RPMI8226 (cell line): ENCODE measurements around the gene NBEA.

ENCODE experiments used
- DNase-seq: peaks from one replicate; pipeline ENCODE4 v3.0.0-alpha.2; 2015

The NBEA gene

DNA sequence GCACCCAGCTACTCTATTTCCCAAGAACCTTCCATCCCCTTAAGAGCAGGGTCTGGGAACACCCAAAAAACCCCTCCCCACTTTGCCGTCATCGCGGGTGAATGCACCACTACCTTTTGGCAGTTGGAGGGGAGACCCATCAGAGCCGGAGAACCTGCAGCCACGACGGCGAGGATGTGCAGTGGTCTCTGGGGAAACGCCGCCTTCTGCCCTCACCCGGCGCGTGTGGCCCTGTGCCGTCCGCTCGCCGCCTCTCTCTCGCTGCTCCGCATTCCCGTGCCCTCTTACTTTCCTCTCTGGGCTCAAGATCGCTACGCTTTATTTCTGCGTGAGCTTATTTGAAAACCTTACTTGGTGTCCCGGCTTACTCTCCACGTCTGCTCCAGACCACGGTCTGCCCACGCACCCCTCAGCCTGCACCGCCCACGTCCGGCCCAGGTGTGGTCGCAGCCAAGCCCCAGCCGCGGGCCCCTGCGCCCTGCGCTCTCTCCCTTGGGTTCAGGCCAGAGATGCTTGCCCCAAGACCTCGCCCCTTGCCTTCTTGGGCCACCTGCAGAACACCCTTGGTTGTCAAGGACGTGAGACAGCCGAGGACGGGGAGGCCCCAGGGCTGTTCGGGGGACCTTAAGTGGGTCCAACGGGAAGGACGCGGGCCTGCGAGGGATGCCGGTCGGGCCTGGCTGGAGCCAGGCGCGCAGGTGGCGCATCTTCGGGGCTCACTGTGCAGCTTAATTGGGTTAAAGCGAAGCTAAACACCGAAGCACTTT is 536.4 kb downstream of the NBEA start:
- DNase-seq = no peak

DNA sequence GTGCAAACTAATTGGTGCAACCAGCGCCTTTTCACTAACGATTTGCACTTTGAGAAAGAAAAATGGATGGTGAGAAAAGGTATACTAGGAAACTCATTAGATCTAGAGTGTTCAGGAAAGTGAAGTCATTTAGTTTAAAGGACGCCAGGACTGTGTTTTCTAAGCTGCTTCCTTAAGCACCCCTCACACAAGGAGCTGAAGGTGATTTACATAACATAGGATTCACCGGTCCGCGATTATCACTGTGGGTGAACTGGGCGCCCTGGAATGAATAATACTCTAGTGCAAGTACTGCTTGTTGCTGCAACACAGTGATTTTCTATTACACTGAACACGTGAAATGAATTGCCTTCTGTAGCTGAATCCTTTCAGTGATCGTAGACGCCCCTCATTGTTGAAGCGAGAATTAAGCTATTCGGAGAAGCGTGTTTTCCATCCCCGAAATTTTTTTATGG is 537.0 kb downstream of the NBEA start:
- no peak for DNase-seq

DNA sequence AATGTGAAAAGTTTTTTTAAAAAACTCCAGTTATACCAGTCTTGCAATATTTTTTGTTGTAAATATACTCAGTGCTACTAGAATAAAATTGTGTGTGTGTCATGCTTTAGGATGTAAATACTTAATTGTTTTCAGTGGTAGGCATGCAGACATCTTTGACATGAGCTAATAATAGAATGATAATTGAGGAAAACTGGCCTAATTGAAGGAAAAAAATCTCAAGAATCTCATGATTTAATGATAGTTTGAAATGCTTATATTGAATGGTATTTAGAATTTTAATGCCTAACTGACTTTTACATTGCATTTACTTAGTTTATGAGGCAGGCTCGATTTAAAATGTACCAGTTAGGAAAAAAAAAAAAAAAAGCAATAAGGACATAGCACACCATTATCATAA is 537.6 kb downstream of the NBEA start:
- no peak for DNase-seq

DNA sequence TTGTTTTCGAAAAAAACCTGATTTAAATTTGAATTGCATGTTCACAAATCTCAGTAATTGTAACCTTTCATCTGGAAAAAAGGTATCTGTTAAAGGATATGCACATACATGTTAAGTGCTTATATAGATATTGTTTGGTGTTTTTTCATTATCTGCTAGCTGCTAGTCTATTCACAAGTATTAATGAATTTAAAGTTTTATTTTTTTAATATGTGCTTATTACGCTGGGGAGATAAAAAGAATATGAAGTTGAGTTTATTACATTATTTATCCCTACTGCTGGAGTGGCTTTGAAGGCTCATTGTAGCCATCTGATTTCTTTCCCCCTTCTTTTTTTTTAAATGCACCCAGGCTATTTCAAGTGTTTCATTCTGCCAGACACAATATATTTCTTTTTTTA is 538.3 kb downstream of the NBEA start:
- no peak for DNase-seq

DNA sequence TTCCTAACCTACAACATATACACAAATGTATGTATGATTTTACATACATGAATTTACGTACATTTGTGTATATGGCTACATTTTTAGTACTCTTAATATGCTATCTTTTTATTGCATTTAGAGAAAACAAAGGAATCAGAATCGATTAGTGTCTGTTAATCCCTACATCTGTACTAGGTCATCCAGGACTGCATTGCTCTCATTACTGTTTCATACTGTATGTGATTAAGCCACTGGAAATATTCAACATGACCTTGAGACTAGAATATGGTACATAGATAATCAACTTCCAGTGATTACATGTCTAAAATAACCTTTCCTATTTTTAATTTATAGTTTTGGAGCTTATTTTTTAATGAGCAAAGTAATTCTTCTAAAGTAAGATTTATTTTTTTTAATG is 539.7 kb downstream of the NBEA start:
- no peak for DNase-seq

DNA sequence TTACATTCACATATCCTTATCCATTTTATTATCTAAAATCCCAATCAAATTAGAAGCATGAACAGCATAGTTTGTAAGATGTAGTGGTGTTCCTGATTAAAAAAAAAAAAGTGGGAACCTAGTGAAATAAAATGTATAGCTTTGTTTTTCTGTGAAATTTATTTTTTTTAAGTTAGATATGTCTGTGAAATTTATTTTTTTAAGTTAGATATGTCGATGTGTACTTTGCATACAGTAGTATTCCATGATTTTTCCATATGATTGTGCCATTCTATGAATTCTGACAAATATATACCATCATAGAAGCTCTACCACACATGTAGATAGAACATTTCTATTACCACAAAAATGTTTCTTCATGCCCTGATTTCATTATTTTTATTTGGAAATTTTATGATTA is 540.5 kb downstream of the NBEA start:
- DNase-seq = no peak

DNA sequence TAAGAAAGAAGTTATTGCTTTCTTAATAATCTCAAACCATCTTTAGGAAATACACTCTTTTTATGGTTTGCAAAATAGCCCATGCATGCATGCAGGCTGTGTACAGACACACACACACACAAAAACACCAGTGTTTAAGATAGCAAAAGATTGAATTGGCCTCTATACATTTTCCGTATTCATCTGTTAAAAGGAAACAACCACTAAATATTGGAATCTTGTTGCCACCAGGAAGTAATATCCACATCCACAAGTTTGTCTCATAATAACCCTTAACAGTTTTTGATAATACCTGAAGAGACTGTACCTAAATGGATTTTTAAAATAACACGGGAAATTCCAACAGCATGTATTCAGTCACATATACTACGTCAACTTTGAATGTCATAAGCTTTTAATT is 541.7 kb downstream of the NBEA start:
- no peak for DNase-seq

DNA sequence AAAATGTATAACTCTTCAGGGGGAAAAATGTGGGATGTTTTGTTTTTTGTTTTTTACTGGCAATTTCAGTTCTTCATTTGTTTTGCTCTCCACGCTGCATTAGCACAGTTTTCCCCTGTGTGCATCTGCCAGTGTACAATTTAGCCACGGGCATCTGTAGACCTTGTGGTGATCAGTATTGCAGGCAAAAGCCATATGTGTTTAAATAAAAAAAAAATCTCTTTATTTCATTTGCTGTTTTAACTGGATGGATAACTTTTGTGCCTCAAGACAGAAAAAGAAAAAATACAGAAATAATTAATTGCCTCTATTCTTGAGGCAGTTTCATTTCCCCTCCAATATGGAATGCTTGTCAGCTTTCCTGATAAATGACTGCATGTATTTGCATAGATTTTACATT is 542.3 kb downstream of the NBEA start:
- no peak for DNase-seq

DNA sequence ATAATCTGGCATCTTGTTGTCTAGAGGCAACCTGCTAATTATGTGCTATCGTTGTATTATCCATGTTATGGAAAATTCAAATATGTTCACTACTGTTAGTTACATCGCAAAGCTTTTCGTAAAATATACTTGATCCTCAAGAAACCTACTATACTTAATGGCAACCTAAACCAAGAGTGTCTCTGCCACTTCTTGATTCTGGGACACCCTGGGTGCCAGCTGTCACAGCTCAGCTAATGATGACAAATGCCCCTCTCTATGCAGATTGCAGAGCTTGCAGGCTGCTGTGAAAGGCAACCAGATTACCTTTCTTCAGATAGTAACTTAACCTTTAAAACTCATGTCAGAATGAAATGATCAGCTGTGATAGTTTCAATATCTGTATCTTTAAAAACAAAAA is 543.4 kb downstream of the NBEA start:
- DNase-seq = no peak

DNA sequence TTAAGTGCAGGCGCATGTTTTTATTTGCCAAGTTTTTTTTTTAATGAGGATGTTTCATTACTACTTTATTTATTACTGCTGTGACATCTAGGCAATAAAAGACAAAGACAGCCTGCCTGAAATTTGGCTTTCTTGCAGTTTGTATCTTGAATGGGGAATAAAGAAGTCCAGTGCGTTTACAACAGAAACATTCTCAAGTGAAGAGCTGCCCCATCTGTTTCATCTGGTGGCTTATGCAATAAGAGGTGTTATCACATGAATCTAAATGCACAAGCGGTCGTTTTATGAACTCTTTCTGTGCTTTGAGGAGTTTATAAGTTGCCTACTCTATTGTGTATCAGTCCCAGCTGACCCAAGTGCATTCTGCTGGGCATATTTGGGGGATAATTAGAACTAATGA is 547.0 kb downstream of the NBEA start:
- DNase-seq = no peak

DNA sequence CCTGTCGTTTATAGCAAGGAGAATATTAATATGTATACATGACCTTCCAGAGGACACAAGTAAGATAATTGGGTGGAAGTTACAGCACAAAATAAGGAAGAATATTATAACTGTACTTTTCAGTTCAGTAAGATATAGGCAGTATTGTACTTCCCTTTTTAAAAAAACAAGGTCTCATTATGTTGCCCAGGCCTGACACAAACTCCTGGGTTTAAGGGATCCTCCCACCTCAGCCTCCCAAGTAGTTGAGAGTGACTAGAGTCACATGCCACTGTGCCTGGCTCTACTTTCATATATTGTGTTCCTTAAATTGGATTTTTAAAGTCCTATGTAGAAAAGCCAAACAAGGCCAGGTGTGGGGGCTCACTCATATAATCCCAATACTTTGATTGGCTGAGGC is 553.9 kb downstream of the NBEA start:
- no peak for DNase-seq

DNA sequence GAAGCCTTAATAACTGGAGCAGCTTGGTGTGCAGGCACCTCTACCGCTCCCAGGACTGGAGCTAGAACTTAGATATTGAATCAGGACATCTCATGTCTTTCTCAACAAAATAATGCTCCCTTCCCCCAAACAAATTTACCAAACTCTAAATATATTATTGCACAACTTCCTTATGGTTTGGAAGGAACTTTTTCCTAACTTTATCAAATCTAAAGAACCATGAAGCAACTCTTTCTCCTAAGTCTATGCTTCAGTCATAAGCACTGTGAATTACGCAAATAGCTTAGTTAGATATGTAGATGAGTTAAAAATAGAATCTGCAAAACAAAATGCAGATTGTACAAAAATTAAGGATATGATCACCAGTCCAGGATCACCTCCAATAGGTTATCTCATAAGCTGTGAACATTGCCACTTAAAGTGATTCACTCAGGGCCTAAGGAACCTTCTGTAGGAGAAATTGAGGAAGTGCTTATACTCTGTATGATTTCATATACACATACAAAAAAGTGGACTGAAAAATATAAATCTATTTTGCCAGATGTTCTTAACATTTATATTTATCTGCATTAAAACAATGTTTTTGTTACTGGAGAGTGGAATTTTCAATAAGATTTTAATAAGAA is 554.8 kb downstream of the NBEA start:
- no peak for DNase-seq

DNA sequence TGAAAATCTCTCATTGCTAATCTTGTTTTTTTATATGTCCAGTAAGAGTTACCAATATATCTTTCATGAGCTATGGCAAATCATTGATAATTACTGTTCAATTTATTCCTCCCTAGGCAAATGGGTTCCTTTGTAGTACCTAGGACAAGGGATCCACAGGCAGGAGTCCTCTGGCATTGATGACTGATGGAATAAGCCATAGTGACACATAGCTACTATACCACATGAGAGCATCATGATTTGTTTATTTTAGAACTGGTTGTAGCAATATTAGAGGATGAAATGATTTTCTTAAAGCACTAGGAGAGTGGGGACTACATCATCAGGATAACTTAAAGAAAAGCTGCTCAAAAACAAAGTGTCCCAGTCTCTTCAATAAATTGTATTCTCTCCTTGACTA is 556.2 kb downstream of the NBEA start:
- DNase-seq = no peak

DNA sequence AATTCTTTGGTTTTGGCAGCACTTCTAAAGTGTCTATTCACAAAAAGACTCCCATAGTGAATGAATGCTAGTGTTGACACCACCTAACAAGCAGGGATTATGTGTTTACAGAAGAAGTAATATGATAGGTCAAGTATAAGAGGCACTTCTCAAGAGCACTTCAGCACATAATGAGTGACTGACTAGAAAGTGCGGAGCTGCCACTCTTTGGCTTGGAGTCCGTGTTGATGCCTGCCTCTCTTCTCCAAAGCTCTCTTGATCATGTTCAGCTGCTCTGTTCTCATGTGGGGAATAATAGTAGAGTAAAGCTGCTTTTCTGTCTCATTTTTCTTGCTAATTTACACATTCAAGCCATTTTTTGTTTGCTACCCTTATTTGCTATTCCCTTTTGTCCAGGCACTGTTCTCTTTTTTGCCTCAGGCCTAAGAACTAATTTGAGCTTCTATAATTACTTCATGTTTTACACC is 557.2 kb downstream of the NBEA start:
- DNase-seq = no peak

DNA sequence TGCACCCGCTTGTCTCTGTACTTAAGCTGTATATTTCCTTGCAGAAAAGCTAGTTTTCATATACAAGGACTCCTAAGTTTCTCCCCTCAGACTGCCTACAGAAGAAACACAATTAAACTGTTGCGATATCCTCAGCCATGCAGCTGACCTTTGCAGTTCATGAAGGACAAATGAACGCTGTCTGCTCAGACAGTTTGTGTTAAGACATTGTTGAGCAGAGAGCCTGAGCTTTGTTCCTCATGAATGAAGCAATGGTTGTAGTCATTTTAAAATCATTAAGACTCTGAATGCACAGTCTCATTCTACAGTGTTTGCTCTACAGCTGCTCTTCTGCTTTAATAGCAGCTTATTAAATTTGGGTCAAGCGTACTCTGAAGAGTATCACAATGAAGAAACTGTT is 557.6 kb downstream of the NBEA start:
- DNase-seq = no peak

DNA sequence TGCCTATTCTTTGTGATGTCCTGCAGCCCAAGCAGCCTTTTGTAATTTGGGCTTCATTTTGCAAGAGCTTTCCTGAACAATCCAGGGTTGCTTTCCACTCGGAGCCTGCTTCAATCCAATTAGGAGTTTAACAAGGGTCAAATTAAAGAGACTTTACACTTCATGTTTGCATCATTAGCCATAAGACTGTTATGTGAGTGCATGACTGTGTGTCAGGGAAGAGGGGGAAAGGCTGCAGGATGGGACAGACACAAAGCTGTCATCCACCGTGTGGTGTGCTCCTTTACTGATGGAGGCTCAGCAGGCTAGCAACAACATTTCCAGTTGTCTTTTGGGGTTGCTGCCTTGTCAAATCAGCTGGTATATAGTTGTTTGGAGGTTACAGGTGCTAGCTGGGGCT is 558.1 kb downstream of the NBEA start:
- DNase-seq = no peak

DNA sequence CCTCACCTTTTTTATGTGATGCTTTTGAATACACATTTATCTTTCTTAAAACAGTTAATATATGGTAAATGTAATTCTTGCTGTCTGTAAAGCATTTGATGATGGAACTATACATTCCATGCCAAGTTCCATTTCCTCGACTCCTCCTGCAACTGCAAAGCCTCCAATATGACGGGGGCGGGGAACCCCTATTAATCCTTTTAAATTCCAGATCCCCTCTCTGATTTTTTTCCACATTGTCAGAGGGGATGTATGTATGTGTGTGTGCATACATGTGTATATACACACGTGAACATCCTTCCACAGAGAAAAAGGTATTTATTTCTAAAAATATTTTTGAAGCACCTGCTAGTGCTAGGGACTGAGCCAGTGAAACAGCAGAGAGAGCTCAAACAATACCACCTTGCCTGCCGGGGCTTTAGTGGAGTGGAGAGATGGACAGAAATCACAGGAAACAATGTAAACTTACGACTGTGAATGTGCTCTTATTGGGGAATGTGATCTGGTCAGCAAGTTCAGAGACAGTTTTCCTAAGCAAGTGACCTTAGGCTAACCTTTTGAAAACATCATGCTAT is 559.7 kb downstream of the NBEA start:
- no peak for DNase-seq

DNA sequence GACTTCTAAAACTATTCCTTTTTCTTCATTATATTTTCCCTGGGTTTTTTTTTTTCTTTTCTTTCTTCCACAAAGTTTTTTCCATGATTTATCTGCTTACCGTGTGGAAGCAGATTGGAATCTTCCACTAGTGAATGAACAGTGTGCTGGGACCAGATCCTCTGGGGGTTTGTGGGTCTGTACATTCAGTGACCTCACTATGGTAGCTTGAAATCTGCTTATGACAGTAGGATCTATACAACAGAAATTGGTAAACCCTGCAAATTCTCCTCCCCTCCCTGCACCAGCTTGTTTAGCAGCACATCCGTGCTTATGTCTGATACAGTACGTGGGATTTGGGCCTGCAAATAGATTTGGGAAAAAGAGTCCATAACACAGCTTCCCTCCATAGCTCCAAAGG is 560.4 kb downstream of the NBEA start:
- DNase-seq = no peak

DNA sequence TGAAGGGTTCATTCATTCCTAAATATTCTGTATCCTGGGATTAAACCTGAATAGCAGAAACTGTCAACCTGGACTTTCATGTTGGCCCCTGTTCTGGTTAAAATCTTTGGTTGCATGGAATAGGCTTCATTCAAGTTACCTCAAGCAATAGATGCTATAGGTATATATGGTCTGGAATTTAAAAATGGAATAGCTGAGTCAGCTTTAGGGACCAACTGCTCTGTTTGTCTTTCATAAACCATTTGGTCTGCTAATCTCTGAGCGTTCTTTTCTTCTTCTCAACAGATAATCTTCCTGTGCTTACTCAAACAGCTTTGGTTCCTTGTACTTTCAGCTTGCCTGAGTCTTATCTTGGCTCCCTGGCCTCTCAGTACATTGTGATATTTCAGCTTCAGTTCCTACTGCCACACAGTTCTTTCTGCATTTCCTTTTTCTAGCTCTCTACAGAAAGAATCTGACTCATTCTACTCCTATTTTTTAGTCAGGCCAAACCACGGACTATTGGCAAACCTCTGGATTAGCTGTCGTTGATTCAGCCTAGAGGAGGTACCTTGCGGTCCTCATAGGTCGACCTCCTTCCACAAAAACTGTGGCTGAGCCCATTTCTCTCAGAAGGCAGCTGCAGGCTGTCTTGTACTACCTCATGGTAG is 570.3 kb downstream of the NBEA start:
- no peak for DNase-seq

DNA sequence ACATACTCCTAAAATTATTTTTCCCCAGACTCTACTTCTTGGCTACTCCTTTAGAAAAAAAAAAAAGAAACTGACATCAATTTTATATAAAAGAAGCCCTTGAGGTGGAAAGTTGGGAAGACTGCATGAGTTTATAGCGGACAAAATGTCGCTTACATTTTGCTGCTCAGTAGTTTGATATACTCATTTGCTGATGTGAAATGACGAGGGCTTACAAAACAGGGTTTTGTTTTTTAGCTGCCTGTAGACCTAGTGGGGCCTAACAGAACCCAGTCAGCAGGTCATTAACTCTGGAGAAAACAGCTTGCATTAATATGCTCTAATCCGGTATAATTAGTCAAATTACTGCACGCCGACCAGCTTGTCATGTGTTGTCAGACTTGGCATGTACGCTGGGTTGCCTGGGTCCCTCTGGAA is 572.0 kb downstream of the NBEA start:
- DNase-seq = no peak

DNA sequence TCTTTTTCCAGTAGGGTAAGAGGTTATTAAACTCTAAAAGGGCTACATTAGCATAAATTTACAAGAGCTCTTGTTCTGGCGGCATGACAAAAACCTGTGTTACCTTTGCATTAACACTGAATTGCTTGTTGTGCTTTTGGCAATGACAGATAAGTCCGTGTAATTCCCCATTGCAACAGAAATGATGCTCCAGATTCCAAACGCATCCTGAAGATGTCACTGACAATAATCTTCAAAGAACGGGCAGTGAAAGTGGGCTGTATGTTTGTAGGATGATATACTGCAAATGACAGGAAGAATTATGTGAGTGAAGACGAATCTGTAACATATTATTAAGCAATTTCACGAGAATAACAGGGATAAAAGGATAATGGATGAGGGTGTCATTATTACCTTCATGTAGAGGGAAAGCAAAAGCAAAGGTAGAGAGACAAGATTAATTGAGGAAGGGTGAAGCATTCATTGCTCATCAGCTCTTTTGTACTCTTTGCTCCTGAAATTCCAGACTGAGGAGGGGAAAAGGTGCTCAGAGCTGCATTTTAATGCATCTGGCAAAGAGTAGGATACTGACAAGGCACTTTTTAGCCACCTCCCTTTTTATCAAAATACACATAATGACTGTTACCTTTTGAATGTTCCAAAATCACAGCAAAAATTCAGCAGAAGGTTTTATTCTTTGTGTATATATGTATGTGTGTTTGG is 572.9 kb downstream of the NBEA start:
- DNase-seq = no peak

DNA sequence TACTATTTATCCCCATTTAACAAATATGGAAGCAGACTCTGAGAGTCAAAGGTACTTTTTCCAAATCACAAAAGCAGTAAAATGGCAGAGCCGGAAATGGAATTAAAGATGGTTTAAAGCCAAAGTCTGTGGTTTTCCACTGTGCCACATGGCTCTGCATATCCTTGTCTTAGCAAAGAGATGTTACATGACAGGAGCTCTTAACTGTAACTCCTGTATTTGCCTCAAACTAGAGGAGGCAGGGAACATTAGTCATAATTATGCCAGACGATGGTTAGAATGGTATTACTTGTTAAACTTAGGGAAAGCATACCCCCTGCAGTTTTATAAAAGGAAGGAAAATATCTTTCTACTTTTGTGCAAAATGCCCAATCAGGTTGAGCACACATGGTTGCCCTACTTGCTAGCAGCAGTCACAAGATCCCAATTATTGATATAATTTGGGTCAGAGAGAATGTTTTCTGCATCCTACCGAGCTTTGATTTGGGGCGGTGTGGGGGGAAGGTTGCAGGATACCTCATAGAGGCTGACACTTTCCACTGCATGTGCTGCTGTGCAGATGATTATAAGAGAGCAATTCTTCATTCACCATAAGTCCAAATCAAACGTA is 576.4 kb downstream of the NBEA start:
- DNase-seq = no peak

DNA sequence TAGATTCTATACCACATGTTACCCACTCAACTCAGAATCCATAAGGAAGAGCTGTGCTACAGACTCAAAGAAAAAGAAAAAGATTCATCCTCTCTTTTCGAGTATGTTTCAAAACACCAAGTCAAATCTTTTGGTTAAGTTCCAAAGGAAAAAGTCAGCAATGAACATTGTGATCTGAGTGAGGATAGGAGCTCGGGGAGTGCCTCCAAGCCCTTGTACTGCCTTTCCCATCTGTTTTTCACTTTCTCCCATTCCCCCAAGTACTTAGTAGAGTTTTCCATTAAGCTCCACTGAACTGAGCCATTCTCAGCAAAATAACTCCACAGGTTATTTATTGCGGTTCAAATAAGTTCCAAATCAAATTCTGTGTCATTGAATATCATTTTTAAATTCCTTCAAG is 582.1 kb downstream of the NBEA start:
- DNase-seq = no peak
